GM23338 (cell line): ENCODE measurements around the gene TULP3.

Experiments used
- CREB1 ChIP-seq: fragments of 250-450 bp; sonication (Bioruptor Pico); IDR thresholded peaks from 2 replicates; pipeline ENCODE4 v1.5.0; 2020; ENCODE audit warnings: low read depth, mild to moderate bottlenecking, moderate library complexity
- CTCF ChIP-seq, 2 experiments: fragments of 200-600 bp in 1 of 2; sonication (generic) in 1 of 2; conservative IDR thresholded peaks; 2 replicates each; pipeline versions ENCODE4 v1.5.1 to v1.6.1; 2016 to 2017; ENCODE audit warnings: antibody characterized with exemption in 2 of 2, low read depth in 2 of 2, mild to moderate bottlenecking in 2 of 2, moderate library complexity in 1 of 2
- EZH2 ChIP-seq: fragments of 200-600 bp; sonication (generic); IDR thresholded peaks from one replicate; pipeline ENCODE4 v1.8.0; 2017; ENCODE audit warnings: antibody characterized with exemption, mild to moderate bottlenecking, low read depth; ENCODE audit not compliant: unreplicated experiment
- EZH2phosphoT487 ChIP-seq: fragments of 200-600 bp; sonication (generic); IDR thresholded peaks from one replicate; pipeline ENCODE4 v1.8.1; 2018; ENCODE audit warnings: antibody characterized with exemption; ENCODE audit not compliant: unreplicated experiment
- JUNB ChIP-seq: IDR thresholded peaks from one replicate; pipeline ENCODE4 v1.6.1; 2016; ENCODE audit warnings: antibody characterized with exemption; ENCODE audit not compliant: unreplicated experiment
- POLR2AphosphoS5 ChIP-seq: IDR thresholded peaks from 2 replicates; pipeline ENCODE4 v1.6.1; 2016; ENCODE audit warnings: antibody characterized with exemption, low read depth
- STAT1 ChIP-seq: IDR thresholded peaks from one replicate; pipeline ENCODE4 v1.6.1; 2016; ENCODE audit warnings: antibody characterized with exemption; ENCODE audit not compliant: unreplicated experiment
- ZNF114 ChIP-seq: fragments of 250-450 bp; sonication (Bioruptor Pico); IDR thresholded peaks from 2 replicates; pipeline ENCODE4 v1.5.0; 2020; ENCODE audit warnings: mild to moderate bottlenecking, moderate library complexity
- ZNF331 ChIP-seq: fragments of 250-450 bp; sonication (Bioruptor Pico); IDR thresholded peaks from 2 replicates; pipeline ENCODE4 v1.5.0; 2020; ENCODE audit warnings: low read depth, mild to moderate bottlenecking, moderate library complexity
- TF ChIP-seq, protein P1 (sequence below): IDR thresholded peaks from one replicate; pipeline ENCODE4 v1.6.1; 2018; ENCODE audit warnings: antibody characterized with exemption; ENCODE audit not compliant: unreplicated experiment
- TF ChIP-seq, protein P2 (sequence below): fragments of 250-450 bp; sonication (Bioruptor Pico); IDR thresholded peaks from 2 replicates; pipeline ENCODE4 v1.5.0; 2020; ENCODE audit warnings: mild to moderate bottlenecking, moderate library complexity
- TF ChIP-seq, protein P3 (sequence below): IDR thresholded peaks from 2 replicates; pipeline ENCODE4 v1.6.1; 2016; ENCODE audit warnings: antibody characterized with exemption

- TF ChIP-seq CTCF (conservative IDR thresholded peaks at IDR 0.05; ENCODE audit: low read depth in 2 of 2), result no peak
- TF ChIP-seq POLR2AphosphoS5, result no peak
- TF ChIP-seq EZH2, result no peak
- TF ChIP-seq, protein P1, sequence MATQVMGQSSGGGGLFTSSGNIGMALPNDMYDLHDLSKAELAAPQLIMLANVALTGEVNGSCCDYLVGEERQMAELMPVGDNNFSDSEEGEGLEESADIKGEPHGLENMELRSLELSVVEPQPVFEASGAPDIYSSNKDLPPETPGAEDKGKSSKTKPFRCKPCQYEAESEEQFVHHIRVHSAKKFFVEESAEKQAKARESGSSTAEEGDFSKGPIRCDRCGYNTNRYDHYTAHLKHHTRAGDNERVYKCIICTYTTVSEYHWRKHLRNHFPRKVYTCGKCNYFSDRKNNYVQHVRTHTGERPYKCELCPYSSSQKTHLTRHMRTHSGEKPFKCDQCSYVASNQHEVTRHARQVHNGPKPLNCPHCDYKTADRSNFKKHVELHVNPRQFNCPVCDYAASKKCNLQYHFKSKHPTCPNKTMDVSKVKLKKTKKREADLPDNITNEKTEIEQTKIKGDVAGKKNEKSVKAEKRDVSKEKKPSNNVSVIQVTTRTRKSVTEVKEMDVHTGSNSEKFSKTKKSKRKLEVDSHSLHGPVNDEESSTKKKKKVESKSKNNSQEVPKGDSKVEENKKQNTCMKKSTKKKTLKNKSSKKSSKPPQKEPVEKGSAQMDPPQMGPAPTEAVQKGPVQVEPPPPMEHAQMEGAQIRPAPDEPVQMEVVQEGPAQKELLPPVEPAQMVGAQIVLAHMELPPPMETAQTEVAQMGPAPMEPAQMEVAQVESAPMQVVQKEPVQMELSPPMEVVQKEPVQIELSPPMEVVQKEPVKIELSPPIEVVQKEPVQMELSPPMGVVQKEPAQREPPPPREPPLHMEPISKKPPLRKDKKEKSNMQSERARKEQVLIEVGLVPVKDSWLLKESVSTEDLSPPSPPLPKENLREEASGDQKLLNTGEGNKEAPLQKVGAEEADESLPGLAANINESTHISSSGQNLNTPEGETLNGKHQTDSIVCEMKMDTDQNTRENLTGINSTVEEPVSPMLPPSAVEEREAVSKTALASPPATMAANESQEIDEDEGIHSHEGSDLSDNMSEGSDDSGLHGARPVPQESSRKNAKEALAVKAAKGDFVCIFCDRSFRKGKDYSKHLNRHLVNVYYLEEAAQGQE, result no peak
- no peak for TF ChIP-seq EZH2phosphoT487
- TF ChIP-seq CREB1, result no peak
- TF ChIP-seq JUNB, result no peak
- no peak for TF ChIP-seq ZNF114 (CRISPR knock-in tag)
- TF ChIP-seq, protein P2, sequence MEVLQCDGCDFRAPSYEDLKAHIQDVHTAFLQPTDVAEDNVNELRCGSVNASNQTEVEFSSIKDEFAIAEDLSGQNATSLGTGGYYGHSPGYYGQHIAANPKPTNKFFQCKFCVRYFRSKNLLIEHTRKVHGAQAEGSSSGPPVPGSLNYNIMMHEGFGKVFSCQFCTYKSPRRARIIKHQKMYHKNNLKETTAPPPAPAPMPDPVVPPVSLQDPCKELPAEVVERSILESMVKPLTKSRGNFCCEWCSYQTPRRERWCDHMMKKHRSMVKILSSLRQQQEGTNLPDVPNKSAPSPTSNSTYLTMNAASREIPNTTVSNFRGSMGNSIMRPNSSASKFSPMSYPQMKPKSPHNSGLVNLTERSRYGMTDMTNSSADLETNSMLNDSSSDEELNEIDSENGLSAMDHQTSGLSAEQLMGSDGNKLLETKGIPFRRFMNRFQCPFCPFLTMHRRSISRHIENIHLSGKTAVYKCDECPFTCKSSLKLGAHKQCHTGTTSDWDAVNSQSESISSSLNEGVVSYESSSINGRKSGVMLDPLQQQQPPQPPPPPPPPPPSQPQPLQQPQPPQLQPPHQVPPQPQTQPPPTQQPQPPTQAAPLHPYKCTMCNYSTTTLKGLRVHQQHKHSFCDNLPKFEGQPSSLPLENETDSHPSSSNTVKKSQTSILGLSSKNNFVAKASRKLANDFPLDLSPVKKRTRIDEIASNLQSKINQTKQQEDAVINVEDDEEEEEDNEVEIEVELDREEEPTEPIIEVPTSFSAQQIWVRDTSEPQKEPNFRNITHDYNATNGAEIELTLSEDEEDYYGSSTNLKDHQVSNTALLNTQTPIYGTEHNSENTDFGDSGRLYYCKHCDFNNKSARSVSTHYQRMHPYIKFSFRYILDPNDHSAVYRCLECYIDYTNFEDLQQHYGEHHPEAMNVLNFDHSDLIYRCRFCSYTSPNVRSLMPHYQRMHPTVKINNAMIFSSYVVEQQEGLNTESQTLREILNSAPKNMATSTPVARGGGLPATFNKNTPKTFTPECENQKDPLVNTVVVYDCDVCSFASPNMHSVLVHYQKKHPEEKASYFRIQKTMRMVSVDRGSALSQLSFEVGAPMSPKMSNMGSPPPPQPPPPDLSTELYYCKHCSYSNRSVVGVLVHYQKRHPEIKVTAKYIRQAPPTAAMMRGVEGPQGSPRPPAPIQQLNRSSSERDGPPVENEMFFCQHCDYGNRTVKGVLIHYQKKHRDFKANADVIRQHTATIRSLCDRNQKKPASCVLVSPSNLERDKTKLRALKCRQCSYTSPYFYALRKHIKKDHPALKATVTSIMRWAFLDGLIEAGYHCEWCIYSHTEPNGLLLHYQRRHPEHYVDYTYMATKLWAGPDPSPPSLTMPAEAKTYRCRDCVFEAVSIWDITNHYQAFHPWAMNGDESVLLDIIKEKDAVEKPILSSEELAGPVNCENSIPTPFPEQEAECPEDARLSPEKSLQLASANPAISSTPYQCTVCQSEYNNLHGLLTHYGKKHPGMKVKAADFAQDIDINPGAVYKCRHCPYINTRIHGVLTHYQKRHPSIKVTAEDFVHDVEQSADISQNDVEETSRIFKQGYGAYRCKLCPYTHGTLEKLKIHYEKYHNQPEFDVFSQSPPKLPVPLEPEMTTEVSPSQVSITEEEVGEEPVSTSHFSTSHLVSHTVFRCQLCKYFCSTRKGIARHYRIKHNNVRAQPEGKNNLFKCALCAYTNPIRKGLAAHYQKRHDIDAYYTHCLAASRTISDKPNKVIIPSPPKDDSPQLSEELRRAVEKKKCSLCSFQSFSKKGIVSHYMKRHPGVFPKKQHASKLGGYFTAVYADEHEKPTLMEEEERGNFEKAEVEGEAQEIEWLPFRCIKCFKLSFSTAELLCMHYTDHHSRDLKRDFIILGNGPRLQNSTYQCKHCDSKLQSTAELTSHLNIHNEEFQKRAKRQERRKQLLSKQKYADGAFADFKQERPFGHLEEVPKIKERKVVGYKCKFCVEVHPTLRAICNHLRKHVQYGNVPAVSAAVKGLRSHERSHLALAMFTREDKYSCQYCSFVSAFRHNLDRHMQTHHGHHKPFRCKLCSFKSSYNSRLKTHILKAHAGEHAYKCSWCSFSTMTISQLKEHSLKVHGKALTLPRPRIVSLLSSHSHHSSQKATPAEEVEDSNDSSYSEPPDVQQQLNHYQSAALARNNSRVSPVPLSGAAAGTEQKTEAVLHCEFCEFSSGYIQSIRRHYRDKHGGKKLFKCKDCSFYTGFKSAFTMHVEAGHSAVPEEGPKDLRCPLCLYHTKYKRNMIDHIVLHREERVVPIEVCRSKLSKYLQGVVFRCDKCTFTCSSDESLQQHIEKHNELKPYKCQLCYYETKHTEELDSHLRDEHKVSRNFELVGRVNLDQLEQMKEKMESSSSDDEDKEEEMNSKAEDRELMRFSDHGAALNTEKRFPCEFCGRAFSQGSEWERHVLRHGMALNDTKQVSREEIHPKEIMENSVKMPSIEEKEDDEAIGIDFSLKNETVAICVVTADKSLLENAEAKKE (CRISPR knock-in tag), result no peak
- no peak for TF ChIP-seq ZNF331 (CRISPR knock-in tag)
- TF ChIP-seq STAT1, result no peak
- TF ChIP-seq, protein P3, sequence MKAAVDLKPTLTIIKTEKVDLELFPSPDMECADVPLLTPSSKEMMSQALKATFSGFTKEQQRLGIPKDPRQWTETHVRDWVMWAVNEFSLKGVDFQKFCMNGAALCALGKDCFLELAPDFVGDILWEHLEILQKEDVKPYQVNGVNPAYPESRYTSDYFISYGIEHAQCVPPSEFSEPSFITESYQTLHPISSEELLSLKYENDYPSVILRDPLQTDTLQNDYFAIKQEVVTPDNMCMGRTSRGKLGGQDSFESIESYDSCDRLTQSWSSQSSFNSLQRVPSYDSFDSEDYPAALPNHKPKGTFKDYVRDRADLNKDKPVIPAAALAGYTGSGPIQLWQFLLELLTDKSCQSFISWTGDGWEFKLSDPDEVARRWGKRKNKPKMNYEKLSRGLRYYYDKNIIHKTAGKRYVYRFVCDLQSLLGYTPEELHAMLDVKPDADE, result no peak
Measured at GRCh38 chr12:2977776-2978175, 87.1 kb downstream of the TULP3 start.
